GM19043 (cell line): Measurements from ENCODE around the gene CCR5.

ENCODE experiments used
- ATAC-seq: cut with Tn5 transposase; IDR thresholded peaks from one replicate; pipeline ENCODE4 v1.9.1; 2021; ENCODE audit warnings: low read depth; ENCODE audit not compliant: unreplicated experiment

CCR5 gene

GRCh38 chr3:46356909-46357308 lies 13.8 kb upstream of the CCR5 start:
- ATAC-seq = no peak

GRCh38 chr3:46358466-46358865 lies 12.3 kb upstream of the CCR5 start:
- ATAC-seq = no peak

- ATAC-seq = no peak
Observed at GRCh38 chr3:46359733-46360493, 10.8 kb upstream of the CCR5 start.

- no peak for ATAC-seq
Observed at GRCh38 chr3:46360907-46361306, 9.8 kb upstream of the CCR5 start.

GRCh38 chr3:46361408-46362283 lies 9.1 kb upstream of the CCR5 start:
- ATAC-seq = no peak

GRCh38 chr3:46365041-46365440 lies 5.7 kb upstream of the CCR5 start:
- no peak for ATAC-seq

GRCh38 chr3:46365737-46366524 lies 4.8 kb upstream of the CCR5 start:
- no peak for ATAC-seq

GRCh38 chr3:46367811-46368210 lies 2.9 kb upstream of the CCR5 start:
- ATAC-seq = no peak

GRCh38 chr3:46368569-46368968 lies 2.2 kb upstream of the CCR5 start:
- ATAC-seq = no peak

- ATAC-seq = no peak
Observed at GRCh38 chr3:46369151-46369550, 1.6 kb upstream of the CCR5 start.

- no peak for ATAC-seq
Observed at GRCh38 chr3:46369675-46370132, 1.0 kb upstream of the CCR5 start.

GRCh38 chr3:46371519-46372340 lies 984 bp downstream of the CCR5 start:
- no peak for ATAC-seq

GRCh38 chr3:46372492-46373359 lies 2.0 kb downstream of the CCR5 start:
- no peak for ATAC-seq

- ATAC-seq = no peak
Observed at GRCh38 chr3:46374755-46375154, 4.0 kb downstream of the CCR5 start.

- ATAC-seq = no peak
Observed at GRCh38 chr3:46375218-46375617, 4.5 kb downstream of the CCR5 start.

GRCh38 chr3:46375814-46376213 lies 5.1 kb downstream of the CCR5 start:
- no peak for ATAC-seq

GRCh38 chr3:46378426-46378942 lies 7.7 kb downstream of the CCR5 start:
- ATAC-seq = no peak

GRCh38 chr3:46380471-46381221 lies 9.9 kb downstream of the CCR5 start:
- no peak for ATAC-seq
